ENCODE results near the gene CCDC184. TPM values are rescaled to one million over a fixed set of nuclear protein-coding genes. Genes with fewer than 3 reads are reported as not detected.

Gene CCDC184
- total RNA-seq, 6 donors from 2014 or later, result 0.17 to 1.3 (median 0.93) TPM

- Histone ChIP-seq H3K27ac (peak overlapping the region in 2 of 4 donors; percentile 24 to 41), H3K4me1 (peaks cover 16 to 26% (median 21%) of the 10 kb centered on the region in 4 donors), H3K36me3 (no peaks in the 10 kb centered on the region), H3K27me3 (peaks cover 0 to 20% (median 13%) of the 10 kb centered on the region in 4 donors), H3K4me3 (peak overlapping the region; percentile 37 to 85 (median 62)), H3K9me3 (no peaks in the 10 kb centered on the region)
- TF ChIP-seq EP300 (IDR thresholded peaks at IDR 0.05), result no peak
- TF ChIP-seq, protein P1, sequence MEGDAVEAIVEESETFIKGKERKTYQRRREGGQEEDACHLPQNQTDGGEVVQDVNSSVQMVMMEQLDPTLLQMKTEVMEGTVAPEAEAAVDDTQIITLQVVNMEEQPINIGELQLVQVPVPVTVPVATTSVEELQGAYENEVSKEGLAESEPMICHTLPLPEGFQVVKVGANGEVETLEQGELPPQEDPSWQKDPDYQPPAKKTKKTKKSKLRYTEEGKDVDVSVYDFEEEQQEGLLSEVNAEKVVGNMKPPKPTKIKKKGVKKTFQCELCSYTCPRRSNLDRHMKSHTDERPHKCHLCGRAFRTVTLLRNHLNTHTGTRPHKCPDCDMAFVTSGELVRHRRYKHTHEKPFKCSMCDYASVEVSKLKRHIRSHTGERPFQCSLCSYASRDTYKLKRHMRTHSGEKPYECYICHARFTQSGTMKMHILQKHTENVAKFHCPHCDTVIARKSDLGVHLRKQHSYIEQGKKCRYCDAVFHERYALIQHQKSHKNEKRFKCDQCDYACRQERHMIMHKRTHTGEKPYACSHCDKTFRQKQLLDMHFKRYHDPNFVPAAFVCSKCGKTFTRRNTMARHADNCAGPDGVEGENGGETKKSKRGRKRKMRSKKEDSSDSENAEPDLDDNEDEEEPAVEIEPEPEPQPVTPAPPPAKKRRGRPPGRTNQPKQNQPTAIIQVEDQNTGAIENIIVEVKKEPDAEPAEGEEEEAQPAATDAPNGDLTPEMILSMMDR (IDR thresholded peaks at IDR 0.05), result no peak
- ATAC-seq (ENCODE audit: low FRiP score in 2 of 2) (peak in 1 of 2 donors; percentile 33), DNase-seq (peak in 1 of 2 donors; percentile 81)
- 3% methylated on average over 12 to 21 of the region's 61 CpGs for WGBS, 2 donors
These were observed 568 bp downstream of the CCDC184 start for GRCh38 chr12:48183876-48184548.

- ATAC-seq (ENCODE audit: low FRiP score in 2 of 2) (no peak), DNase-seq (no peak)
- peaks cover 16 to 26% (median 21%) of the 10 kb centered on the region in 4 donors for H3K4me1 ChIP-seq
- WGBS, 2 donors, result 6 to 10% methylated on average over 16 to 17 of the region's 20 CpGs
- peaks cover 0 to 20% (median 13%) of the 10 kb centered on the region in 4 donors for H3K27me3 ChIP-seq
- H3K27ac ChIP-seq, result no peak overlapping the region
- H3K4me3 ChIP-seq, result peak overlapping the region in 3 of 4 donors; percentile 60 to 85 (median 63)
- H3K9me3 ChIP-seq, result no peaks in the 10 kb centered on the region
- TF ChIP-seq EP300 (IDR thresholded peaks at IDR 0.05), result no peak
- no peak for TF ChIP-seq POLR2AphosphoS5 (IDR thresholded peaks at IDR 0.05)
- TF ChIP-seq POLR2A (IDR thresholded peaks at IDR 0.05), result no peak
- H3K36me3 ChIP-seq, result no peaks in the 10 kb centered on the region
These were observed 1.1 kb downstream of the CCDC184 start for GRCh38 chr12:48184549-48184922.

- no peak for ATAC-seq (ENCODE audit: low FRiP score in 2 of 2)
- H3K36me3 ChIP-seq, result no peaks in the 10 kb centered on the region
- TF ChIP-seq EP300 (IDR thresholded peaks at IDR 0.05) (no peak), POLR2A (IDR thresholded peaks at IDR 0.05) (no peak), POLR2AphosphoS5 (IDR thresholded peaks at IDR 0.05) (no peak)
- TF ChIP-seq, protein P1 (IDR thresholded peaks at IDR 0.05), result no peak
- no peaks in the 10 kb centered on the region for H3K9me3 ChIP-seq
- H3K27me3 ChIP-seq, result peaks cover 0 to 20% (median 13%) of the 10 kb centered on the region in 4 donors
- H3K4me1 ChIP-seq, result peaks cover 16 to 26% (median 21%) of the 10 kb centered on the region in 4 donors
- H3K27ac ChIP-seq, result no peak overlapping the region
- no peak overlapping the region for H3K4me3 ChIP-seq
- DNase-seq, result no peak
- 71 to 89% methylated on average over 7 to 10 of the region's 10 CpGs for WGBS, 2 donors
These were observed 1.9 kb downstream of the CCDC184 start for GRCh38 chr12:48185181-48185919.

- H3K36me3 ChIP-seq, result no peaks in the 10 kb centered on the region
- H3K4me1 ChIP-seq, result peaks cover 11 to 22% (median 18%) of the 10 kb centered on the region in 4 donors
- TF ChIP-seq EP300 (IDR thresholded peaks at IDR 0.05) (no peak), POLR2A (IDR thresholded peaks at IDR 0.05) (no peak), POLR2AphosphoS5 (IDR thresholded peaks at IDR 0.05) (no peak)
- TF ChIP-seq, protein P1 (IDR thresholded peaks at IDR 0.05), result no peak
- peaks cover 0 to 20% (median 13%) of the 10 kb centered on the region in 4 donors for H3K27me3 ChIP-seq
- no peak for DNase-seq
- no peak overlapping the region for H3K27ac ChIP-seq
- WGBS, 2 donors, result 88 to 91% methylated on average over 10 of the region's 10 CpGs
- ATAC-seq (ENCODE audit: low FRiP score in 2 of 2), result no peak
- H3K4me3 ChIP-seq, result no peak overlapping the region
- H3K9me3 ChIP-seq, result no peaks in the 10 kb centered on the region
These were observed 4.7 kb downstream of the CCDC184 start for GRCh38 chr12:48187916-48188695.

Data from upper lobe of left lung (tissue), 6 donors.